Limb (tissue), 2 donors: ENCODE measurements around the gene KLHL33.
A peak's percentile ranks its signal among the peaks of the same experiment; 100 is the strongest.

Experiments used
- DNase-seq, 2 donors: peaks; one replicate each; pipeline ENCODE4 v3.0.0-alpha.2; 2016; ENCODE audit errors: extremely low spot score in 2 of 2

The KLHL33 gene

GRCh38 chr14:20435582-20436362, at the start of gene KLHL33:
KLHL33 (minus strand) TSS chr14:20436166; CDS start chr14:20435811, 355 bp downstream.
- DNase-seq, result no peak

- DNase-seq, result no peak
These were observed 46.4 kb upstream of the KLHL33 start for GRCh38 chr14:20482382-20482781.

- DNase-seq, result no peak
These were observed 42.9 kb upstream of the KLHL33 start for GRCh38 chr14:20478894-20479293.

GRCh38 chr14:20477211-20477876, 41.4 kb upstream of the KLHL33 start:
- DNase-seq, result no peak

- DNase-seq, result no peak
These were observed 40.8 kb upstream of the KLHL33 start for GRCh38 chr14:20476776-20477175.

- DNase-seq, result no peak
These were observed 36.7 kb upstream of the KLHL33 start for GRCh38 chr14:20472536-20473169.

GRCh38 chr14:20470603-20470901, 34.6 kb upstream of the KLHL33 start:
- DNase-seq, result no peak

GRCh38 chr14:20469890-20470602, 34.1 kb upstream of the KLHL33 start:
- DNase-seq, result no peak

GRCh38 chr14:20469242-20469889, 33.4 kb upstream of the KLHL33 start, which contains the start of gene PNP:
PNP (plus strand) TSS chr14:20469406; CDS start chr14:20469525, 119 bp downstream.
- peak; percentile 58 to 84 for DNase-seq

- no peak for DNase-seq
These were observed 32.8 kb upstream of the KLHL33 start for GRCh38 chr14:20468764-20469241.

GRCh38 chr14:20461225-20462141, 25.5 kb upstream of the KLHL33 start, which contains the start of gene PIP4P1:
PIP4P1 (minus strand) TSS chr14:20461434; CDS start chr14:20461325, 109 bp downstream.
- peak; percentile 97 to 99 for DNase-seq

- no peak for DNase-seq
These were observed 24.7 kb upstream of the KLHL33 start for GRCh38 chr14:20460458-20461224.

GRCh38 chr14:20458031-20458789, 22.2 kb upstream of the KLHL33 start:
- no peak for DNase-seq

- DNase-seq, result no peak
These were observed 21.0 kb upstream of the KLHL33 start for GRCh38 chr14:20456971-20457370.

GRCh38 chr14:20455355-20456300, 19.7 kb upstream of the KLHL33 start:
- DNase-seq, result no peak

- peak; percentile 96 to 99 for DNase-seq
These were observed 18.8 kb upstream of the KLHL33 start, which contains the start of the genes APEX1 and OSGEP for GRCh38 chr14:20454516-20455354. APEX1 (plus strand) TSS chr14:20455226; CDS start chr14:20455646, 420 bp downstream. OSGEP (minus strand) TSS chr14:20454812; CDS start chr14:20454683, 129 bp downstream.
